ENCODE data around the gene CCSER2.
A peak's percentile ranks its signal among the peaks of the same experiment; 100 is the strongest.

Gene CCSER2

DNA sequence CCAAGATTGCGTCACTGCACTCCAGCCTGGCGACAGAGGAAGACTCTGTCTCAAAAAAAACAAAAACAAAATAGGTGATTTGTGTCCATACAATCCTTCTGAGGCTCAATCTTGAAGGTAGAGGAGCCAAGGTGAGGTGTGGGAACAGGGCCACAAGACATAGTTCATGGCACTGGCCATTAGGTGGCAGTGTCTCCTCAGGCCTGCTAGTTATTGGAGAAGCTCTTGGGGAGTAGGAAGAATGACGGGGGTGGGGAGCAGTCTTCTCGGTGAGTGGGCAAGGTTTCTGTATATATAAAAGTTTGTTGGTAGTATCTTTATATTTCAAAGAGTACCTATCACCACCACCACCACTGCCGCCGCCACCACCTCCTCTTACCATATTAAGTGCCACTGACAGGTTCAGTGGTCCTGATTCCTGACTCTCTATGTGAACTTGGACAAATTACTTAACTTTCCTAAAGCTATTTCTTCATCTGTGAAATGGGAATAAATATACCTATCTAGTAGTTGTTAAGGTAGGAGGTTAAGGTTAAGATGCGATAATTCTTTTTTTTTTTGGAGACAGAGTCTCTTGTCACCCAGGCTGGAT lies 24.0 kb downstream of the CCSER2 start:
- no peak overlapping the region for H3K27ac ChIP-seq
- TF ChIP-seq, protein P1, sequence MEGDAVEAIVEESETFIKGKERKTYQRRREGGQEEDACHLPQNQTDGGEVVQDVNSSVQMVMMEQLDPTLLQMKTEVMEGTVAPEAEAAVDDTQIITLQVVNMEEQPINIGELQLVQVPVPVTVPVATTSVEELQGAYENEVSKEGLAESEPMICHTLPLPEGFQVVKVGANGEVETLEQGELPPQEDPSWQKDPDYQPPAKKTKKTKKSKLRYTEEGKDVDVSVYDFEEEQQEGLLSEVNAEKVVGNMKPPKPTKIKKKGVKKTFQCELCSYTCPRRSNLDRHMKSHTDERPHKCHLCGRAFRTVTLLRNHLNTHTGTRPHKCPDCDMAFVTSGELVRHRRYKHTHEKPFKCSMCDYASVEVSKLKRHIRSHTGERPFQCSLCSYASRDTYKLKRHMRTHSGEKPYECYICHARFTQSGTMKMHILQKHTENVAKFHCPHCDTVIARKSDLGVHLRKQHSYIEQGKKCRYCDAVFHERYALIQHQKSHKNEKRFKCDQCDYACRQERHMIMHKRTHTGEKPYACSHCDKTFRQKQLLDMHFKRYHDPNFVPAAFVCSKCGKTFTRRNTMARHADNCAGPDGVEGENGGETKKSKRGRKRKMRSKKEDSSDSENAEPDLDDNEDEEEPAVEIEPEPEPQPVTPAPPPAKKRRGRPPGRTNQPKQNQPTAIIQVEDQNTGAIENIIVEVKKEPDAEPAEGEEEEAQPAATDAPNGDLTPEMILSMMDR (conservative IDR thresholded peaks at IDR 0.05), result peak; percentile 80

- TF ChIP-seq, protein P1 (conservative IDR thresholded peaks at IDR 0.05), result no peak
- no peak overlapping the region for H3K27ac ChIP-seq
These were observed 24.8 kb downstream of the CCSER2 start for GRCh38 chr10:84353052-84353803.

- TF ChIP-seq, protein P1 (conservative IDR thresholded peaks at IDR 0.05), result no peak
- H3K27ac ChIP-seq, result no peak overlapping the region
These were observed 26.2 kb downstream of the CCSER2 start for GRCh38 chr10:84354623-84355022.

DNA sequence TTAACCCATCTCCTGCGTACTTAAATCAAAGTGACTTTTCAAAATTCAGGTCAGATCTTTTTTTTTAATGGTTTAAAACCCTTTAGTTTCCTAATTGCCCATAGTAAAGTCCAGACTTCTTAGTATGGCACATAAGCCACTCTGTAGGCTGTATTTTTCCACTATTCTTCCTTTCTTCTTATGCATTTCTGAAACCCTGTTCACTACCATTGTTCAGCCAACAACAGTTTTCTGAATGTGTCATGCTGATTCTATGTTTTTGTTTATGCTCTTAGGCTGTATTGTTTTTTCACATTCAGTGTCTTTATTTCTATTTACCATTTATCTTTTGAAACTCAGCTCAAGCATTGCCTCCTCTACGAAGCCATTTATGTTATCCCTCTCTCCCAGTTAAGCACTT lies 26.7 kb downstream of the CCSER2 start:
- H3K27ac ChIP-seq, result no peak overlapping the region
- TF ChIP-seq, protein P1 (conservative IDR thresholded peaks at IDR 0.05), result no peak

- H3K27ac ChIP-seq, result no peak overlapping the region
- TF ChIP-seq, protein P1 (conservative IDR thresholded peaks at IDR 0.05), result no peak
These were observed 28.5 kb downstream of the CCSER2 start for GRCh38 chr10:84356928-84357327.

GRCh38 chr10:84358743-84359142 lies 30.4 kb downstream of the CCSER2 start:
- TF ChIP-seq, protein P1 (conservative IDR thresholded peaks at IDR 0.05), result no peak
- H3K27ac ChIP-seq, result no peak overlapping the region

GRCh38 chr10:84360637-84361365 lies 32.4 kb downstream of the CCSER2 start:
- TF ChIP-seq, protein P1 (conservative IDR thresholded peaks at IDR 0.05), result no peak
- no peak overlapping the region for H3K27ac ChIP-seq
